ENCODE measurements around the gene ESR1. TPM values are rescaled to one million over a fixed set of nuclear protein-coding genes. Genes with fewer than 3 reads are reported as not detected.

Gene ESR1
- total RNA-seq, 1 experiment from 2014 or later = not detected

DNA sequence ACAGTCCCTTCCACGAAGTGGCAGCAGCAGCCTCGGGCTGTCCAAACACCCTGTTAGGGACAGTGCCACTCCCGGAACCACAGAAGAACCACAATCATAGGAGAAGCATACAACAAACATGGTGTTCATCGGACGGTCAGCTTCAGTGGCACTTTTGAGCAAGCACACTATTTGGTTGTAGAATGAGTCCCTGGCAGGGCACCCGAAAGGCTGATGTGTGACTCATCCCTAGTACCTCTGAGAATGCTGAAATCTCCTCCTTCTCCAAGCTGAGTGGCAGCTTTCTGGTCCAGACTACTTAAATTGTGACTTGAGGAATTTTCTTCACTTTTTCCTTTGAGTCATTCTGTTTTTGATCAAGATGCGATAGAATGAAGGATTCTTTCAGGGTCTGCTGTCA, 282.5 kb downstream of the ESR1 start:
- Histone ChIP-seq H2BK5ac (ENCODE audit: insufficient read length, low read length) (no peak overlapping the region), H4K5ac (ENCODE audit: insufficient read length, low read depth, low read length) (no peak overlapping the region), H3K4me1 (ENCODE audit: insufficient read depth, low read length) (no peaks in the 10 kb centered on the region), H3K4ac (ENCODE audit: low read depth, low read length) (no peak overlapping the region), H3K18ac (ENCODE audit: insufficient read length, low read depth, low read length) (no peak overlapping the region), H2BK12ac (ENCODE audit: insufficient read length, low read depth, low read length) (no peak overlapping the region), H4K20me1 (ENCODE audit: control insufficient read depth, insufficient read depth, insufficient read length) (no peaks in the 10 kb centered on the region), H2AK5ac (ENCODE audit: insufficient read length, low read length) (no peak overlapping the region), H3K14ac (ENCODE audit: insufficient read depth, low read length) (no peak overlapping the region), H3K23me2 (ENCODE audit: insufficient read length, low read depth, low read length, poor library complexity, severe bottlenecking) (no peaks in the 10 kb centered on the region), H3K23ac (ENCODE audit: insufficient read length, low read depth, low read length) (no peak overlapping the region), H2BK120ac (ENCODE audit: low read depth, low read length, poor library complexity, severe bottlenecking) (no peak overlapping the region), H3K79me2 (ENCODE audit: insufficient read depth, low read length) (no peaks in the 10 kb centered on the region), H3K9me3 (ENCODE audit: control insufficient read depth, low read depth, low read length) (no peaks in the 10 kb centered on the region), H3K9ac (ENCODE audit: extremely low read depth, insufficient read length, low read length) (no peak overlapping the region), H3K27ac (ENCODE audit: insufficient read length, low read depth, low read length) (no peak overlapping the region), H3T11ph (ENCODE audit: low read length) (no peak overlapping the region), H4K8ac (replicated peaks; ENCODE audit: insufficient read length, low read depth, low read length) (no peak overlapping the region), H3K4me2 (ENCODE audit: insufficient read depth, insufficient read length, low read length) (no peak overlapping the region), H2BK20ac (ENCODE audit: low read depth, low read length, poor library complexity, severe bottlenecking) (no peak overlapping the region), H4K91ac (ENCODE audit: insufficient read length, low read depth, low read length) (no peak overlapping the region), H2AFZ (ENCODE audit: low read length) (no peak overlapping the region), H3K27me3 (ENCODE audit: insufficient read depth, low read length) (no peaks in the 10 kb centered on the region), H3K56ac (ENCODE audit: insufficient read length, low read depth, low read length) (no peak overlapping the region), H3K79me1 (ENCODE audit: insufficient read depth, low read depth, low read length, poor library complexity, severe bottlenecking) (no peaks in the 10 kb centered on the region), H2BK15ac (ENCODE audit: low read depth, low read length) (no peak overlapping the region)
- TF ChIP-seq, protein P1, sequence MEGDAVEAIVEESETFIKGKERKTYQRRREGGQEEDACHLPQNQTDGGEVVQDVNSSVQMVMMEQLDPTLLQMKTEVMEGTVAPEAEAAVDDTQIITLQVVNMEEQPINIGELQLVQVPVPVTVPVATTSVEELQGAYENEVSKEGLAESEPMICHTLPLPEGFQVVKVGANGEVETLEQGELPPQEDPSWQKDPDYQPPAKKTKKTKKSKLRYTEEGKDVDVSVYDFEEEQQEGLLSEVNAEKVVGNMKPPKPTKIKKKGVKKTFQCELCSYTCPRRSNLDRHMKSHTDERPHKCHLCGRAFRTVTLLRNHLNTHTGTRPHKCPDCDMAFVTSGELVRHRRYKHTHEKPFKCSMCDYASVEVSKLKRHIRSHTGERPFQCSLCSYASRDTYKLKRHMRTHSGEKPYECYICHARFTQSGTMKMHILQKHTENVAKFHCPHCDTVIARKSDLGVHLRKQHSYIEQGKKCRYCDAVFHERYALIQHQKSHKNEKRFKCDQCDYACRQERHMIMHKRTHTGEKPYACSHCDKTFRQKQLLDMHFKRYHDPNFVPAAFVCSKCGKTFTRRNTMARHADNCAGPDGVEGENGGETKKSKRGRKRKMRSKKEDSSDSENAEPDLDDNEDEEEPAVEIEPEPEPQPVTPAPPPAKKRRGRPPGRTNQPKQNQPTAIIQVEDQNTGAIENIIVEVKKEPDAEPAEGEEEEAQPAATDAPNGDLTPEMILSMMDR (conservative IDR thresholded peaks at IDR 0.05) = no peak
- Mint-ChIP-seq H3K27ac (no peak overlapping the region), H3K36me3 (ENCODE audit: insufficient read depth in 1 of 3, low read depth in 3 of 3) (no peaks in the 10 kb centered on the region), H3K4me1 (peaks cover 14 to 15% of the 10 kb centered on the region in 2 experiments), H3K9me3 (no peaks in the 10 kb centered on the region), H3K4me3 (no peak overlapping the region), H3K27me3 (ENCODE audit: low read depth) (no peaks in the 10 kb centered on the region; the same call in 1 of the 2 replicates)
- WGBS (ENCODE audit: extremely low coverage, insufficient read length, low lambda C conversion rate) = no CpG with 5 or more reads among the region's 7 CpGs
- DNase-seq = no peak
